Thymus (tissue), 11 donors: ENCODE data around the gene BOD1. TPM values are rescaled to one million over a fixed set of nuclear protein-coding genes. Genes with fewer than 3 reads are reported as not detected.

Experiments used
- DNase-seq, 9 donors: peaks; one replicate each; pipeline ENCODE4 v3.0.0-alpha.2; 2013; ENCODE audit warnings: low spot score in 9 of 9, low read depth in 6 of 9, missing footprints in 1 of 9
- H3K27ac ChIP-seq, 2 donors: one replicate each; pipeline ENCODE4 v1.5.1; 2013; ENCODE audit warnings: control low read depth in 1 of 2, low read depth in 1 of 2, low read length in 1 of 2, mild to moderate bottlenecking in 1 of 2, moderate library complexity in 1 of 2
- H3K27me3 ChIP-seq, 2 donors: one replicate each; pipeline ENCODE4 v1.5.1; 2013; ENCODE audit warnings: low read length in 1 of 2; ENCODE audit not compliant: control insufficient read depth in 2 of 2, insufficient read depth in 1 of 2
- H3K36me3 ChIP-seq, 2 donors: one replicate each; pipeline ENCODE4 v1.5.1; 2013; ENCODE audit warnings: low read length in 1 of 2, mild to moderate bottlenecking in 1 of 2, moderate library complexity in 1 of 2; ENCODE audit not compliant: control insufficient read depth in 2 of 2, insufficient read depth in 2 of 2
- H3K4me1 ChIP-seq, 2 donors: one replicate each; pipeline ENCODE4 v1.5.1; 2013; ENCODE audit warnings: low read length in 2 of 2; ENCODE audit not compliant: control insufficient read depth in 2 of 2, insufficient read depth in 2 of 2
- H3K4me3 ChIP-seq, 2 donors: one replicate each; pipeline ENCODE4 v1.5.1; 2013; ENCODE audit warnings: low read length in 2 of 2, control low read depth in 1 of 2, mild to moderate bottlenecking in 1 of 2
- H3K9me3 ChIP-seq, 2 donors: one replicate each; pipeline ENCODE4 v1.5.1; 2013; ENCODE audit warnings: low read length in 1 of 2, mild to moderate bottlenecking in 1 of 2; ENCODE audit not compliant: control insufficient read depth in 2 of 2, insufficient read depth in 1 of 2
- WGBS: extraction: QIAGEN DNeasy Blood & Tissue Kit; methylation state at CpG from one replicate; pipeline ENCODE4 v1.1.7; 2013; 5-methylcytosine and 5-hydroxymethylcytosine counted together
- polyA plus RNA-seq: library from polyadenylated mRNA; stranded (reverse); fragments of 200-250 nt; gene quantifications from one replicate; pipeline ENCODE4 v1.2.3, GENCODE V29; 2013
- total RNA-seq: library from RNA; stranded (reverse); fragments of 120-200 nt; gene quantifications from one replicate; pipeline ENCODE4 v1.2.4, GENCODE V29; 2013
- donor health status: healthy.

The BOD1 gene
- total and polyA plus RNA-seq, 2 donors, result 36.7 to 38.8 TPM

DNA sequence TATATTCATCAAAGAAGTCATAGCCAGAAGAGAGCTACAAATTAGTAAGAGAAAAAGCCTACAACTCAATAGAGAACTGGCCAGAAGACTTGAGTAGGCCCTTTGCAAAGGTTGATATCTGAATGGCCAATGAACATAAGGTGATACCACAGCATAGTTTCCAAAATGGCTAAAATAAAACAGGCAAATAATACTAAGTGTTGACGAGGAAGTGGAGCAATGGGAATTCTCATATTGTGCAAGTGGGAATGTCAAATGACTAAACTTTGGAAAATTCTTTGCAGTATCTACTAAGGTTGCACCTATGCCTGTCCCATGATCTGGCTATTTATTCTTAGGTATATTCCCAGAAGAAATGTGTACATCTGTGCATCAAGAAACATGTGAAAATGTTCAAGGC is 48.3 kb downstream of the BOD1 start:
- H3K27me3 ChIP-seq, result peaks cover 3 to 10% of the 10 kb centered on the region in 2 donors
- no peaks in the 10 kb centered on the region for H3K9me3 ChIP-seq
- no peak overlapping the region for H3K4me3 ChIP-seq
- no peaks in the 10 kb centered on the region for H3K36me3 ChIP-seq
- WGBS, result 95% methylated on average over 1 of the region's 1 CpG
- DNase-seq, result no peak
- H3K27ac ChIP-seq, result no peak overlapping the region
- H3K4me1 ChIP-seq, result peaks cover 0 to 3% of the 10 kb centered on the region in 2 donors

- DNase-seq, result peak in 1 of 9 donors; percentile 11
- H3K4me1 ChIP-seq, result no peaks in the 10 kb centered on the region
- H3K9me3 ChIP-seq, result no peaks in the 10 kb centered on the region
- WGBS, result 81% methylated on average over 7 of the region's 7 CpGs
- H3K36me3 ChIP-seq, result no peaks in the 10 kb centered on the region
- H3K27ac ChIP-seq, result no peak overlapping the region
- peaks cover 3 to 5% of the 10 kb centered on the region in 2 donors for H3K27me3 ChIP-seq
- H3K4me3 ChIP-seq, result no peak overlapping the region
Measured at GRCh38 chr5:173567548-173567947, 48.9 kb downstream of the BOD1 start.

- 91% methylated on average over 3 of the region's 3 CpGs for WGBS
- no peak for DNase-seq
Measured at GRCh38 chr5:173565491-173566072, 50.9 kb downstream of the BOD1 start.

GRCh38 chr5:173564106-173564505 is 52.3 kb downstream of the BOD1 start:
- Histone ChIP-seq H3K36me3 (no peaks in the 10 kb centered on the region), H3K4me3 (no peak overlapping the region), H3K9me3 (peaks cover 0 to 1% of the 10 kb centered on the region in 2 donors), H3K4me1 (no peaks in the 10 kb centered on the region), H3K27ac (no peak overlapping the region), H3K27me3 (no peaks in the 10 kb centered on the region)
- WGBS, result 51% methylated on average over 4 of the region's 4 CpGs
- DNase-seq, result no peak

More at GRCh38 chr5:173565491-173566072, 50.9 kb downstream of the BOD1 start:
- Histone ChIP-seq H3K27ac (no peak overlapping the region), H3K4me1 (no peaks in the 10 kb centered on the region), H3K27me3 (no peaks in the 10 kb centered on the region), H3K36me3 (no peaks in the 10 kb centered on the region), H3K9me3 (no peaks in the 10 kb centered on the region), H3K4me3 (no peak overlapping the region)

DNA sequence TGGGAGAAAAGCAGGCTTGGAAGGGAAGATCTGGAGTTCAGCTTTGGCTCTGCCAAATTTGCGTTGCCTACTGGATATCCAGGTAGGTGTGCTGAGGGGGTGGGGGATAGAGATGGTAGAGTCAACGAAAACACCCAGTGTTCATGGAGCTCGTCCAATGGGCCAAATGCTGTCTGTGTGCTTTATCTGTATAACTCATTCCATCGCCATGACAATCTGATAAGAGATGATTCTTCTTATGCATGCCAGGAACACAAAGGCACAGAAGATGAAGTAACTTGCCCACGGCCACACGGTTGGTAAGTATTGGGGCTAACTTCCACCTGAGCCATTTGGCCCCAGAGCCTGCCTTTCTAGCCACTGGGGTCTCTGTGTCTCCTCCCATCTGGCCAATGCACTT is 53.2 kb downstream of the BOD1 start:
- no peak for DNase-seq
- WGBS, result 93% methylated on average over 6 of the region's 6 CpGs
- H3K36me3 ChIP-seq, result no peaks in the 10 kb centered on the region
- no peaks in the 10 kb centered on the region for H3K4me1 ChIP-seq
- H3K27ac ChIP-seq, result no peak overlapping the region
- H3K27me3 ChIP-seq, result no peaks in the 10 kb centered on the region
- no peak overlapping the region for H3K4me3 ChIP-seq
- H3K9me3 ChIP-seq, result peaks cover 0 to 1% of the 10 kb centered on the region in 2 donors

DNA sequence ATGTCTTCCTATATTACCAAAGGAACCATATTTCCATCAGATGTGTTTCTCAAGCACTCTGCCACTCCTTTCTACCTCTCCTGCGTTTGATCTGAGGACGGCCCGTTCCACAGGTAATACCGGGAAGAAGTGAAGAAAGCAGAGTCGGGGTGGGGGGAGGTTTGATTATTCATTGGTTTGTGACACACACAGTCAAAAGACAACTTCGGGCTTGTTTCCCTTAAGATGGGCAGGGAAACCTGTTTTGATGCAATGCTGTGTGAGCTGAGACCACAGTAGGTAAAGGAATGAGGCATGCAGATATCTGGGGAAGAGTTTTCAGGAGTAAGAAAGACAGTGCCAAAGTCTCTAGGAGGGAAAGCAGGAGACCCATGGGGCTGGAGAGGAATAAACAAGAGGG is 54.0 kb downstream of the BOD1 start:
- DNase-seq, result no peak
- 94% methylated on average over 6 of the region's 6 CpGs for WGBS
- H3K27me3 ChIP-seq, result no peaks in the 10 kb centered on the region

More for the DNA sequence above, 54.0 kb downstream of the BOD1 start:
- no peaks in the 10 kb centered on the region for H3K36me3 ChIP-seq
- H3K4me1 ChIP-seq, result no peaks in the 10 kb centered on the region
- H3K9me3 ChIP-seq, result peaks cover 0 to 1% of the 10 kb centered on the region in 2 donors
- H3K27ac ChIP-seq, result no peak overlapping the region
- H3K4me3 ChIP-seq, result no peak overlapping the region
